Tibial nerve (tissue), 4 donors: ENCODE results near the gene TM9SF4. TPM values are rescaled to one million over a fixed set of nuclear protein-coding genes. Genes with fewer than 3 reads are reported as not detected.

ENCODE experiments used
- DNase-seq, 2 donors: peaks; one replicate each; pipeline ENCODE4 v3.0.0-alpha.2; 2019; ENCODE audit warnings: low spot score in 2 of 2
- H3K27ac ChIP-seq, 4 donors: fragments of 200-600 bp; sonication (generic) in 3 of 4; one replicate each; pipeline ENCODE4 v1.5.1; 2017 to 2019; ENCODE audit warnings: mild to moderate bottlenecking in 1 of 4
- H3K27me3 ChIP-seq, 2 donors: fragments of 200-600 bp; sonication (generic) in 1 of 2; one replicate each; pipeline versions ENCODE4 v1.5.1 to v1.6.0; 2017 to 2019
- H3K36me3 ChIP-seq, 3 donors: fragments of 200-600 bp; sonication (generic); one replicate each; pipeline ENCODE4 v1.5.1; 2018 to 2019
- H3K4me1 ChIP-seq, 4 donors: fragments of 200-600 bp; sonication (generic) in 3 of 4; one replicate each; pipeline ENCODE4 v1.5.1; 2017 to 2019
- H3K4me3 ChIP-seq, 4 donors: fragments of 200-600 bp; sonication (generic) in 3 of 4; one replicate each; pipeline ENCODE4 v1.5.1; 2017 to 2019; ENCODE audit warnings: mild to moderate bottlenecking in 1 of 4, moderate library complexity in 1 of 4
- H3K9me3 ChIP-seq, 4 donors: fragments of 200-600 bp; sonication (generic) in 3 of 4; one replicate each; pipeline ENCODE4 v1.5.1; 2017 to 2019
- EP300 ChIP-seq, 2 donors: sonication (generic); formaldehyde crosslinking; IDR thresholded peaks; one replicate each; pipeline ENCODE4 v1.6.1; 2017; ENCODE audit warnings: antibody characterized with exemption in 2 of 2, mild to moderate bottlenecking in 1 of 2
- POLR2A ChIP-seq, 2 donors: fragments of 450-650 bp; IDR thresholded peaks; one replicate each; pipeline ENCODE4 v1.6.1; 2017; ENCODE audit warnings: antibody characterized with exemption in 2 of 2, mild to moderate bottlenecking in 2 of 2, moderate library complexity in 2 of 2
- WGBS, 2 donors: methylation state at CpG; one replicate each; pipeline ENCODE4 v1.1.5; 2018; 5-methylcytosine and 5-hydroxymethylcytosine counted together
- total RNA-seq, 4 donors: library from RNA; depleted of rRNA; stranded (reverse); fragments of >200 nt; gene quantifications; one replicate each; pipeline ENCODE4 v1.1.0, GENCODE V29; 2016
- TF ChIP-seq, protein P1 (sequence below), 5 experiments: fragments of 200-600 bp in 3 of 5; fragments of 450-650 bp in 2 of 5; sonication (generic) in 3 of 5; IDR thresholded peaks; one replicate each; pipeline ENCODE4 v1.5.1; 2016 to 2019; ENCODE audit warnings: antibody characterized with exemption in 5 of 5, mild to moderate bottlenecking in 3 of 5, moderate library complexity in 2 of 5

The TM9SF4 gene
- total RNA-seq, 4 donors from 2014 or later: 23.1 to 40.5 (median 28.8) TPM

- Histone ChIP-seq H3K9me3 (no peaks in the 10 kb centered on the region), H3K27me3 (no peaks in the 10 kb centered on the region), H3K36me3 (peaks cover 4 to 80% (median 5%) of the 10 kb centered on the region in 3 donors), H3K4me1 (peaks cover 0 to 15% (median 11%) of the 10 kb centered on the region in 4 donors), H3K4me3 (no peak overlapping the region), H3K27ac (no peak overlapping the region)
- TF ChIP-seq POLR2A (IDR thresholded peaks at IDR 0.05) (no peak), EP300 (IDR thresholded peaks at IDR 0.05) (no peak)
- TF ChIP-seq, protein P1, sequence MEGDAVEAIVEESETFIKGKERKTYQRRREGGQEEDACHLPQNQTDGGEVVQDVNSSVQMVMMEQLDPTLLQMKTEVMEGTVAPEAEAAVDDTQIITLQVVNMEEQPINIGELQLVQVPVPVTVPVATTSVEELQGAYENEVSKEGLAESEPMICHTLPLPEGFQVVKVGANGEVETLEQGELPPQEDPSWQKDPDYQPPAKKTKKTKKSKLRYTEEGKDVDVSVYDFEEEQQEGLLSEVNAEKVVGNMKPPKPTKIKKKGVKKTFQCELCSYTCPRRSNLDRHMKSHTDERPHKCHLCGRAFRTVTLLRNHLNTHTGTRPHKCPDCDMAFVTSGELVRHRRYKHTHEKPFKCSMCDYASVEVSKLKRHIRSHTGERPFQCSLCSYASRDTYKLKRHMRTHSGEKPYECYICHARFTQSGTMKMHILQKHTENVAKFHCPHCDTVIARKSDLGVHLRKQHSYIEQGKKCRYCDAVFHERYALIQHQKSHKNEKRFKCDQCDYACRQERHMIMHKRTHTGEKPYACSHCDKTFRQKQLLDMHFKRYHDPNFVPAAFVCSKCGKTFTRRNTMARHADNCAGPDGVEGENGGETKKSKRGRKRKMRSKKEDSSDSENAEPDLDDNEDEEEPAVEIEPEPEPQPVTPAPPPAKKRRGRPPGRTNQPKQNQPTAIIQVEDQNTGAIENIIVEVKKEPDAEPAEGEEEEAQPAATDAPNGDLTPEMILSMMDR (IDR thresholded peaks at IDR 0.05): no peak
- 93 to 95% methylated on average over 4 of the region's 4 CpGs for WGBS, 2 donors
- DNase-seq: no peak
These were observed 49.6 kb downstream of the TM9SF4 start for GRCh38 chr20:32158943-32159660.

DNA sequence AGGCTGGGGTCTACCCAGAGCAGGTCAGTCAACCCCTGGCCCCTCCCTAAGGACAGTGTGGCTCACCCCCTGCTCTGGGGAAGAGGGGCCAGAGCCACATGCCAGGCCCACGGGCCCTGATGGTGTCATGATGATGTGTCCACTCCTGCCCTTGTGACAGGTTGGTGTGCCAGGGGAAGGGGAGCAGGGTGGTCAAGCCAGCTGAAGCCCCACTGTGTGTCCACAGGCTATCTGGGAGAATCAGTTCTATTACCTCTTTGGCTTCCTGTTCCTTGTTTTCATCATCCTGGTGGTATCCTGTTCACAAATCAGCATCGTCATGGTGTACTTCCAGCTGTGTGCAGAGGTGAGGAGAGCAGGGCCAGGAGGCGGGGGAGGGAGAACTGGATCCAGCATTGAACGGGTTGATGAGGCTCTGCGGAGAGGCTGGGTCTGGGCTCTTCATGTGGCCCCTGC lies 50.3 kb downstream of the TM9SF4 start:
- no peaks in the 10 kb centered on the region for H3K27me3 ChIP-seq
- no peak overlapping the region for H3K4me3 ChIP-seq
- DNase-seq: no peak
- no peak overlapping the region for H3K27ac ChIP-seq
- peaks cover 0 to 11% (median 9%) of the 10 kb centered on the region in 4 donors for H3K4me1 ChIP-seq
- no peak for TF ChIP-seq POLR2A (IDR thresholded peaks at IDR 0.05)
- TF ChIP-seq, protein P1 (IDR thresholded peaks at IDR 0.05): no peak
- no peak for TF ChIP-seq EP300 (IDR thresholded peaks at IDR 0.05)
- H3K9me3 ChIP-seq: no peaks in the 10 kb centered on the region
- peaks cover 4 to 81% (median 5%) of the 10 kb centered on the region in 3 donors for H3K36me3 ChIP-seq
- 73 to 87% methylated on average over 5 of the region's 5 CpGs for WGBS, 2 donors

DNA sequence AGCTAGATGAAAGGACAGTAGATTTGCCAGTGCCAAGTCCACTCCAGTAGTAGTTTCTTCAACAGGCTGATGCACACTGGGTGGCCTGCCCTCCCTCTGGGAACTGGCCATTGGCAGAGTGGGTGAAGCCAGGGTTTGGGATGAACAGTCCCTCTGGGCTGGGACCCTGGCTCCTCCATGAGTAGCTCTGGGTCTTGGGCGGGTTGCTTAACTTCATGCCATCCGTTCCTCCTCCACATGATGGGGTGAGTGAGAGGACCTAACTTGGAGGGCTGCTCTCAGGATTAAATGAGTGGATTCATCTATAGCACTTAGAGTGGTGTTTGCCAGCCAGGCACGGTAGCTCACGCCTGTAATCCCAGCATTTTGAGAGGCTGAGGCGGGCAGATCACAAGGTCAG lies 50.8 kb downstream of the TM9SF4 start:
- WGBS, 2 donors: 94 to 97% methylated on average over 5 of the region's 5 CpGs
- H3K27ac ChIP-seq: no peak overlapping the region
- H3K4me3 ChIP-seq: no peak overlapping the region
- TF ChIP-seq, protein P1 (IDR thresholded peaks at IDR 0.05): no peak
- TF ChIP-seq POLR2A (IDR thresholded peaks at IDR 0.05): no peak
- no peak for TF ChIP-seq EP300 (IDR thresholded peaks at IDR 0.05)
- no peak for DNase-seq
- peaks cover 4 to 87% (median 5%) of the 10 kb centered on the region in 3 donors for H3K36me3 ChIP-seq
- H3K4me1 ChIP-seq: peaks cover 0 to 6% (median 4%) of the 10 kb centered on the region in 4 donors
- H3K9me3 ChIP-seq: no peaks in the 10 kb centered on the region
- no peaks in the 10 kb centered on the region for H3K27me3 ChIP-seq

DNA sequence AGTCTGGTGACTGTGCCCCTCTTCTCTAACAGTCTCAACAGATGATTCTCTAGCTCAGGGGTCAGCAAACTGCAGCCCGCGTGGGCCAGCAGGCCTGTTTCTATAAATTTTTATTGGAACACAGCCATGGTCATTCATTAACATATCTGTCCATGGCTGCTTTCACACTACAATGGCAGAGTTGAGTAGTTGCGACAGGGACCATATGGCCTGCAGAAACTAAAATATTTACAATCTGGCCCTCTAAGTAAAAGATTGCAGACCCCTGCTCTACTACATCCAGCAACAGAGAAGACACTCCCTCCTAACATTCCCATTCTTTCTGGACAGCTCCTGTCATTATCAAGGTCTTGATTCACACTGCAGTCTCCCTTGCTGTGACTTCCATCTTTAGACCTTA lies 52.8 kb downstream of the TM9SF4 start:
- no peaks in the 10 kb centered on the region for H3K27me3 ChIP-seq
- peaks cover 4 to 98% (median 7%) of the 10 kb centered on the region in 3 donors for H3K36me3 ChIP-seq
- no peaks in the 10 kb centered on the region for H3K4me1 ChIP-seq
- DNase-seq: no peak
- TF ChIP-seq EP300 (IDR thresholded peaks at IDR 0.05) (no peak), POLR2A (IDR thresholded peaks at IDR 0.05) (no peak)
- TF ChIP-seq, protein P1 (IDR thresholded peaks at IDR 0.05): no peak
- no peaks in the 10 kb centered on the region for H3K9me3 ChIP-seq
- no peak overlapping the region for H3K27ac ChIP-seq
- no peak overlapping the region for H3K4me3 ChIP-seq
- 34 to 67% methylated on average over 3 of the region's 3 CpGs for WGBS, 2 donors

GRCh38 chr20:32163951-32164350 lies 54.4 kb downstream of the TM9SF4 start:
- Histone ChIP-seq H3K36me3 (peaks cover 2 to 90% (median 4%) of the 10 kb centered on the region in 3 donors), H3K4me1 (no peaks in the 10 kb centered on the region), H3K27me3 (no peaks in the 10 kb centered on the region), H3K9me3 (no peaks in the 10 kb centered on the region), H3K27ac (no peak overlapping the region), H3K4me3 (no peak overlapping the region)
- 80 to 88% methylated on average over 5 of the region's 5 CpGs for WGBS, 2 donors
- DNase-seq: no peak
- TF ChIP-seq, protein P1 (IDR thresholded peaks at IDR 0.05): no peak
- no peak for TF ChIP-seq EP300 (IDR thresholded peaks at IDR 0.05)
- TF ChIP-seq POLR2A (IDR thresholded peaks at IDR 0.05): no peak
